Activated naive CD4-positive, alpha-beta T cell (primary cell): Measurements from ENCODE around the gene OPN4.

Source experiments
- DNase-seq, 4 experiments: peaks; one replicate each; lab custom pipeline; 2025; lab: John Stamatoyannopoulos, UW

Gene OPN4

GRCh38 chr10:86647773-86648703 lies 6.3 kb upstream of the OPN4 start:
- DNase-seq: no peak

- no peak for DNase-seq
These were observed 5.5 kb upstream of the OPN4 start for GRCh38 chr10:86648704-86649427.

- no peak for DNase-seq
These were observed 4.7 kb upstream of the OPN4 start for GRCh38 chr10:86649471-86650150.

GRCh38 chr10:86650151-86650550 lies 4.2 kb upstream of the OPN4 start:
- DNase-seq: no peak

GRCh38 chr10:86651021-86651471 lies 3.3 kb upstream of the OPN4 start:
- DNase-seq: no peak

GRCh38 chr10:86651631-86652331 lies 2.6 kb upstream of the OPN4 start:
- no peak for DNase-seq

GRCh38 chr10:86652361-86653202 lies 1.8 kb upstream of the OPN4 start:
- DNase-seq: no peak

- DNase-seq: no peak
These were observed 968 bp upstream of the OPN4 start for GRCh38 chr10:86653379-86653778.

GRCh38 chr10:86653987-86654386 lies 360 bp upstream of the OPN4 start:
- no peak for DNase-seq

GRCh38 chr10:86655173-86655540 lies 810 bp downstream of the OPN4 start:
- no peak for DNase-seq

GRCh38 chr10:86655596-86655995 lies 1.2 kb downstream of the OPN4 start:
- DNase-seq: no peak

- DNase-seq: no peak
These were observed 2.7 kb downstream of the OPN4 start for GRCh38 chr10:86657011-86657395.

GRCh38 chr10:86657396-86658011 lies 3.2 kb downstream of the OPN4 start:
- no peak for DNase-seq

- DNase-seq: no peak
These were observed 4.0 kb downstream of the OPN4 start for GRCh38 chr10:86658261-86658741.

GRCh38 chr10:86658751-86659150 lies 4.4 kb downstream of the OPN4 start:
- DNase-seq: no peak

- DNase-seq: no peak
These were observed 4.9 kb downstream of the OPN4 start for GRCh38 chr10:86659161-86659691.

- DNase-seq: no peak
These were observed 5.5 kb downstream of the OPN4 start for GRCh38 chr10:86659721-86660453.

GRCh38 chr10:86661161-86662025 lies 7.0 kb downstream of the OPN4 start:
- no peak for DNase-seq
